GM12878 (cell line): ENCODE data around the gene PLB1. TPM values are rescaled to one million over a fixed set of nuclear protein-coding genes. Genes with fewer than 3 reads are reported as not detected.

Experiments used
- CREM ChIP-seq: IDR thresholded peaks from 2 replicates; pipeline ENCODE4 v1.6.1; 2014; ENCODE audit warnings: antibody characterized with exemption, low read depth
- POU2F2 ChIP-seq: IDR thresholded peaks from 3 replicates; pipeline ENCODE4 v1.6.1; 2011; ENCODE audit warnings: low read depth, mild to moderate bottlenecking, low read length, borderline replicate concordance
- RB1 ChIP-seq: fragments of 450-650 bp; formaldehyde crosslinking; IDR thresholded peaks from 2 replicates; pipeline ENCODE4 v1.6.1; 2017; ENCODE audit warnings: mild to moderate bottlenecking, borderline replicate concordance
- ZBTB40 ChIP-seq: fragments of 450-650 bp; IDR thresholded peaks from 2 replicates; pipeline ENCODE4 v1.6.1; 2016; ENCODE audit warnings: mild to moderate bottlenecking, moderate library complexity, borderline replicate concordance
- ZSCAN29 ChIP-seq: fragments of 450-650 bp; IDR thresholded peaks from 2 replicates; pipeline ENCODE4 v1.6.1; 2017; ENCODE audit warnings: mild to moderate bottlenecking, moderate library complexity
- polyA plus RNA-seq, 11 experiments: library from polyadenylated mRNA; depleted of rRNA in 4 of 11; unstranded in 6 of 11; stranded (reverse) in 5 of 11; fragments of >200 nt; fragmentation: Nextera tagmentation in 4 of 11; fragmentation: Illumina TruSeq in 1 of 11; extraction: Ambion mirVana in 4 of 11; extraction: Trizol in 1 of 11; gene quantifications; 1 replicate in 1 of 11; 2 replicates in 10 of 11; pipeline versions ENCODE4 v1.2.1 to v1.2.3, GENCODE V29; 2011 to 2016; ENCODE audit warnings: inconsistent platforms in 2 of 11, missing spikeins in 2 of 11, low read depth in 1 of 11
- total RNA-seq, 4 experiments: library from RNA; depleted of rRNA in 3 of 4; stranded (reverse); fragments of >200 nt in 3 of 4; fragmentation: Illumina TruSeq in 1 of 4; extraction: Trizol in 1 of 4; gene quantifications; 2 replicates each; pipeline versions ENCODE4 v1.2.1 to v1.2.3, GENCODE V29; 2013 to 2021
- TF ChIP-seq, protein P1 (sequence below): fragments of 450-650 bp; IDR thresholded peaks from 2 replicates; pipeline ENCODE4 v1.6.1; 2018; ENCODE audit warnings: mild to moderate bottlenecking, low read depth, moderate library complexity; ENCODE audit not compliant: partially characterized antibody
- TF ChIP-seq, protein P2 (sequence below): fragments of 450-650 bp; IDR thresholded peaks from 2 replicates; pipeline ENCODE4 v1.6.1; 2018; ENCODE audit warnings: borderline replicate concordance, mild to moderate bottlenecking; ENCODE audit not compliant: partially characterized antibody

The PLB1 gene
- total and polyA plus RNA-seq, 10 of the 15 experiments (the other 5 are each of a cell fraction or from before 2014, with no cell fraction given): 0.03 to 0.49 (median 0.28) TPM

GRCh38 chr2:28612131-28612812 is 116.4 kb downstream of the PLB1 start (continued):
- TF ChIP-seq ZBTB40 (no peak), ZSCAN29 (no peak), POU2F2 (no peak), CREM (no peak), RB1 (no peak)
- TF ChIP-seq, protein P1, sequence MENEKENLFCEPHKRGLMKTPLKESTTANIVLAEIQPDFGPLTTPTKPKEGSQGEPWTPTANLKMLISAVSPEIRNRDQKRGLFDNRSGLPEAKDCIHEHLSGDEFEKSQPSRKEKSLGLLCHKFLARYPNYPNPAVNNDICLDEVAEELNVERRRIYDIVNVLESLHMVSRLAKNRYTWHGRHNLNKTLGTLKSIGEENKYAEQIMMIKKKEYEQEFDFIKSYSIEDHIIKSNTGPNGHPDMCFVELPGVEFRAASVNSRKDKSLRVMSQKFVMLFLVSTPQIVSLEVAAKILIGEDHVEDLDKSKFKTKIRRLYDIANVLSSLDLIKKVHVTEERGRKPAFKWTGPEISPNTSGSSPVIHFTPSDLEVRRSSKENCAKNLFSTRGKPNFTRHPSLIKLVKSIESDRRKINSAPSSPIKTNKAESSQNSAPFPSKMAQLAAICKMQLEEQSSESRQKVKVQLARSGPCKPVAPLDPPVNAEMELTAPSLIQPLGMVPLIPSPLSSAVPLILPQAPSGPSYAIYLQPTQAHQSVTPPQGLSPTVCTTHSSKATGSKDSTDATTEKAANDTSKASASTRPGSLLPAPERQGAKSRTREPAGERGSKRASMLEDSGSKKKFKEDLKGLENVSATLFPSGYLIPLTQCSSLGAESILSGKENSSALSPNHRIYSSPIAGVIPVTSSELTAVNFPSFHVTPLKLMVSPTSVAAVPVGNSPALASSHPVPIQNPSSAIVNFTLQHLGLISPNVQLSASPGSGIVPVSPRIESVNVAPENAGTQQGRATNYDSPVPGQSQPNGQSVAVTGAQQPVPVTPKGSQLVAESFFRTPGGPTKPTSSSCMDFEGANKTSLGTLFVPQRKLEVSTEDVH: no peak
- TF ChIP-seq, protein P2, sequence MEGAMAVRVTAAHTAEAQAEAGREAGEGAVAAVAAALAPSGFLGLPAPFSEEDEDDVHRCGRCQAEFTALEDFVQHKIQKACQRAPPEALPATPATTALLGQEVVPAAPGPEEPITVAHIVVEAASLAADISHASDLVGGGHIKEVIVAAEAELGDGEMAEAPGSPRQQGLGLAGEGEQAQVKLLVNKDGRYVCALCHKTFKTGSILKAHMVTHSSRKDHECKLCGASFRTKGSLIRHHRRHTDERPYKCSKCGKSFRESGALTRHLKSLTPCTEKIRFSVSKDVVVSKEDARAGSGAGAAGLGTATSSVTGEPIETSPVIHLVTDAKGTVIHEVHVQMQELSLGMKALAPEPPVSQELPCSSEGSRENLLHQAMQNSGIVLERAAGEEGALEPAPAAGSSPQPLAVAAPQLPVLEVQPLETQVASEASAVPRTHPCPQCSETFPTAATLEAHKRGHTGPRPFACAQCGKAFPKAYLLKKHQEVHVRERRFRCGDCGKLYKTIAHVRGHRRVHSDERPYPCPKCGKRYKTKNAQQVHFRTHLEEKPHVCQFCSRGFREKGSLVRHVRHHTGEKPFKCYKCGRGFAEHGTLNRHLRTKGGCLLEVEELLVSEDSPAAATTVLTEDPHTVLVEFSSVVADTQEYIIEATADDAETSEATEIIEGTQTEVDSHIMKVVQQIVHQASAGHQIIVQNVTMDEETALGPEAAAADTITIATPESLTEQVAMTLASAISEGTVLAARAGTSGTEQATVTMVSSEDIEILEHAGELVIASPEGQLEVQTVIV: no peak
- TF ChIP-seq, all 136 proteins: peak for 0
